G401 (cell line): ENCODE data around the gene PTPRK. TPM values are rescaled to one million over a fixed set of nuclear protein-coding genes. Genes with fewer than 3 reads are reported as not detected.

ENCODE experiments used
- DNase-seq: peaks from one replicate; pipeline ENCODE4 v3.0.0-alpha.2; 2015; ENCODE audit warnings: low spot score
- in situ Hi-C: cut with HindIII; loops from 2 replicates; pipeline ENCODE4 v1.10.0; 2016; ENCODE audit warnings: low sequenced_read_pairs, mixed read lengths
- total RNA-seq: library from RNA; depleted of rRNA; stranded (reverse); fragments of >200 nt; shearing (Covaris generic); gene quantifications from 2 replicates; pipeline ENCODE4 v1.2.3, GENCODE V29; 2014

PTPRK gene
- total RNA-seq, 1 experiment from 2014 or later = not detected

- in situ Hi-C loops = no loop called here
- DNase-seq = no peak
Observed at GRCh38 chr6:128277379-128277778, 243.0 kb downstream of the PTPRK start.

GRCh38 chr6:128276311-128276710 lies 244.1 kb downstream of the PTPRK start:
- in situ Hi-C loops = no loop called here
- DNase-seq = no peak

GRCh38 chr6:128275681-128276080 lies 244.7 kb downstream of the PTPRK start:
- in situ Hi-C loops = no loop called here
- DNase-seq = no peak

GRCh38 chr6:128275030-128275429 lies 245.4 kb downstream of the PTPRK start:
- in situ Hi-C loops = no loop called here
- DNase-seq = no peak

- in situ Hi-C loops = no loop called here
- no peak for DNase-seq
Observed at GRCh38 chr6:128271527-128271926, 248.9 kb downstream of the PTPRK start.

- in situ Hi-C loops = no loop called here
- no peak for DNase-seq
Observed at GRCh38 chr6:128271011-128271410, 249.4 kb downstream of the PTPRK start.

- in situ Hi-C loops = no loop called here
- DNase-seq = no peak
Observed at GRCh38 chr6:128266946-128267345, 253.5 kb downstream of the PTPRK start.

- DNase-seq = no peak
- in situ Hi-C loops = no loop called here
Observed at GRCh38 chr6:128265706-128266105, 254.7 kb downstream of the PTPRK start.

GRCh38 chr6:128259730-128260685 lies 260.4 kb downstream of the PTPRK start:
- DNase-seq = no peak
- in situ Hi-C loops = no loop called here

- no peak for DNase-seq
- in situ Hi-C loops = no loop called here
Observed at GRCh38 chr6:128259029-128259724, 261.2 kb downstream of the PTPRK start.

- in situ Hi-C loops = no loop called here
- no peak for DNase-seq
Observed at GRCh38 chr6:128256095-128256494, 264.3 kb downstream of the PTPRK start.

GRCh38 chr6:128252341-128253176 lies 267.8 kb downstream of the PTPRK start:
- DNase-seq = no peak
- in situ Hi-C loops = no loop called here

GRCh38 chr6:128251445-128252340 lies 268.7 kb downstream of the PTPRK start:
- no peak for DNase-seq
- in situ Hi-C loops = no loop called here

- DNase-seq = no peak
- in situ Hi-C loops = no loop called here
Observed at GRCh38 chr6:128250370-128251070, 269.9 kb downstream of the PTPRK start.

GRCh38 chr6:128249429-128249828 lies 271.0 kb downstream of the PTPRK start:
- DNase-seq = no peak
- in situ Hi-C loops = no loop called here

GRCh38 chr6:128246472-128247260 lies 273.7 kb downstream of the PTPRK start:
- DNase-seq = no peak
- in situ Hi-C loops = no loop called here

- in situ Hi-C loops = no loop called here
- DNase-seq = no peak
Observed at GRCh38 chr6:128244751-128245405, 275.5 kb downstream of the PTPRK start.
